Mucosa of descending colon (tissue), 3 donors: ENCODE data around the gene KCNK3. TPM values are rescaled to one million over a fixed set of nuclear protein-coding genes. Genes with fewer than 3 reads are reported as not detected.
A peak's percentile ranks its signal among the peaks of the same experiment; 100 is the strongest.
"Not testable (repeated sequence)": the region's sequence is repeated elsewhere in the genome, so short reads cannot be mapped to it uniquely, and the experiment has no call there.

ENCODE experiments used
- ATAC-seq: fragments of 200-7000 bp; cut with Tn5 transposase; one replicate; pipeline ENCODE4 v1.9.1; 2020; ENCODE audit warnings: mild to moderate bottlenecking, moderate library complexity
- DNase-seq, 3 donors: peaks; one replicate each; pipeline ENCODE4 v3.0.0-alpha.2; 2020
- H3K36me3 ChIP-seq: fragments of 200-600 bp; one replicate; pipeline ENCODE4 v1.8.0; 2021; ENCODE audit warnings: low read depth, mild to moderate bottlenecking
- H3K4me1 ChIP-seq: fragments of 200-600 bp; one replicate; pipeline ENCODE4 v1.8.0; 2021; ENCODE audit warnings: low read depth, mild to moderate bottlenecking
- H3K4me3 ChIP-seq: fragments of 200-600 bp; one replicate; pipeline ENCODE4 v1.8.0; 2021; ENCODE audit warnings: mild to moderate bottlenecking
- H3K9me3 ChIP-seq: fragments of 200-600 bp; one replicate; pipeline ENCODE4 v1.8.0; 2021; ENCODE audit warnings: mild to moderate bottlenecking
- CTCF ChIP-seq: fragments of 200-600 bp; IDR thresholded peaks from one replicate; pipeline ENCODE4 v1.8.0; 2022; ENCODE audit warnings: antibody characterized with exemption, mild to moderate bottlenecking
- intact Hi-C, 2 donors: fragments of 100-400 bp; cut with DNase I in 1 of 2; cut with micrococcal nuclease in 1 of 2; formaldehyde crosslinking; loops; one replicate each; pipeline versions ENCODE4 v1.11.0 to v1.11.1; 2022; cut with DNase I, micrococcal nuclease
- total RNA-seq, 3 donors: library from RNA; stranded (reverse); fragmentation: NEBNext Ultra II Directional in 2 of 3; extraction: Animal tissue kit (Norgen Biotek cat#: 25700) in 2 of 3; gene quantifications; one replicate each; pipeline versions ENCODE4 v1.2.1 to v1.2.4, GENCODE V29; 2021 to 2023
- donor health status: DM: no; HTN: no; CAD: no; lungs with moderate emphysema.
- donor health status: DM: no; HTN: no; CAD: no.
- donor health status: DM: no; HTN: yes; CAD: no.

The KCNK3 gene
- total RNA-seq, 3 donors from 2014 or later = 0.64 to 11.0 (median 0.92) TPM

- no peaks in the 10 kb centered on the region for H3K36me3 ChIP-seq
- intact Hi-C loops = no loop called here
- ATAC-seq = no peak
Observed at GRCh38 chr2:26758790-26759321, 66.3 kb downstream of the KCNK3 start.

GRCh38 chr2:26759845-26760244 is 67.3 kb downstream of the KCNK3 start:
- no peak for DNase-seq
- Histone ChIP-seq H3K36me3 (no peaks in the 10 kb centered on the region), H3K4me1 (peaks cover 1% of the 10 kb centered on the region), H3K4me3 (no peak overlapping the region), H3K9me3 (no peaks in the 10 kb centered on the region)
- TF ChIP-seq CTCF = no peak
- ATAC-seq = no peak
- intact Hi-C loops = no loop called here

More at GRCh38 chr2:26758790-26759321, 66.3 kb downstream of the KCNK3 start:
- Histone ChIP-seq H3K4me1 (no peaks in the 10 kb centered on the region), H3K9me3 (no peaks in the 10 kb centered on the region), H3K4me3 (no peak overlapping the region)
- no peak for TF ChIP-seq CTCF
- DNase-seq = no peak

GRCh38 chr2:26760991-26761390 is 68.5 kb downstream of the KCNK3 start:
- H3K36me3 ChIP-seq, H3K9me3 ChIP-seq, DNase-seq, intact Hi-C loops, ATAC-seq, H3K4me3 ChIP-seq, H3K4me1 ChIP-seq: not testable (repeated sequence)

GRCh38 chr2:26763019-26763418 is 70.5 kb downstream of the KCNK3 start:
- no peak for TF ChIP-seq CTCF
- Histone ChIP-seq H3K9me3 (no peaks in the 10 kb centered on the region), H3K4me3 (no peak overlapping the region), H3K4me1 (peaks cover 14% of the 10 kb centered on the region), H3K36me3 (no peaks in the 10 kb centered on the region)
- ATAC-seq (no peak), DNase-seq (no peak)
- intact Hi-C loops = no loop called here

GRCh38 chr2:26764078-26764887 is 71.8 kb downstream of the KCNK3 start, which contains the start of gene SLC35F6:
Gene SLC35F6, plus strand, starts transcription at chr2:26764284. Its CDS starts 66 bp downstream, at chr2:26764350.
- H3K9me3 ChIP-seq = no peaks in the 10 kb centered on the region
- no peaks in the 10 kb centered on the region for H3K36me3 ChIP-seq
- TF ChIP-seq CTCF = no peak
- intact Hi-C loops = no loop called here
- H3K4me1 ChIP-seq = peaks cover 19% of the 10 kb centered on the region
- peak; percentile 86 to 90 (median 89) for DNase-seq
- peak within 1 kb of the TSS; percentile 94 for H3K4me3 ChIP-seq
- ATAC-seq = peak; percentile 97

- ATAC-seq (peak; percentile 6), DNase-seq (peak in 1 of 3 donors; percentile 10)
- Histone ChIP-seq H3K9me3 (no peaks in the 10 kb centered on the region), H3K4me3 (peak overlapping the region; percentile 94), H3K36me3 (no peaks in the 10 kb centered on the region), H3K4me1 (peaks cover 19% of the 10 kb centered on the region)
- TF ChIP-seq CTCF = no peak
- intact Hi-C loops = no loop called here
Observed at GRCh38 chr2:26764906-26765305, 72.4 kb downstream of the KCNK3 start.
